Stimulated activated effector memory CD8-positive, alpha-beta T cell treated with anti-CD3 and anti-CD28 coated beads, Interleukin-12 subunit alpha, Interleukin-12 subunit beta, amount 100 ng/mL, for 72 hours (primary cell): Measurements from ENCODE around the gene SLC17A2.

Experiments used
- ATAC-seq: fragments of 150-1000 bp; cut with Tn5 transposase; 2 replicates; pipeline ENCODE4 v1.10.0; 2021
- DNase-seq, 2 donors: peaks; one replicate each; pipeline ENCODE4 v3.0.0; 2021 to 2022; ENCODE audit warnings: low spot score in 2 of 2
- H3K27ac Mint-ChIP-seq: one replicate; pipeline ENCODE4 v1.8.0; 2022; ENCODE audit warnings: mild to moderate bottlenecking, mixed read lengths
- H3K36me3 Mint-ChIP-seq: one replicate; pipeline ENCODE4 v1.8.0; 2022; ENCODE audit warnings: mild to moderate bottlenecking, mixed read lengths
- H3K4me1 Mint-ChIP-seq: one replicate; pipeline ENCODE4 v1.8.0; 2022; ENCODE audit warnings: mixed read lengths
- H3K4me3 Mint-ChIP-seq: one replicate; pipeline ENCODE4 v1.8.0; 2022; ENCODE audit warnings: mild to moderate bottlenecking, mixed read lengths
- H3K9me3 Mint-ChIP-seq: one replicate; pipeline ENCODE4 v1.8.0; 2022; ENCODE audit warnings: mixed read lengths

The SLC17A2 gene

DNA sequence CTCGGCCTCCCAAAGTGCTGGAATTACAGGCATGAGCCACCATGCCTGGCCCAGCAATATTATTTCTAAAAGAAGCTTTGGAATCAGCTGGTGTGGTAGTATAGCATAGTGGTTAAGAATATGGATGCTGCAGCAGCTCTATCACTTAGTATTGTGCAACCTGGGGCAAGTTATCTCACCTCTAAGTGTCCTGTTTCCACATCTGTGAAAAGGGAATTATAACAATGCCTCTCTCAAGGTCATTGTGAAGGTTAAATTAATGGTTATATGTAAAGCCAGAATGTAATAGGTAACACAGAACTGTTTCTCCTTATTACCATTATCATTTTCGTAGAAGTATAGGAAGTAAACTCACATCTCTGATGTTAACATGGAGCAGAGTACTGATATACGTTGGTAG, 14.2 kb downstream of the SLC17A2 start:
- no peaks in the 10 kb centered on the region for H3K9me3 Mint-ChIP-seq
- no peak overlapping the region for H3K4me3 Mint-ChIP-seq
- H3K4me1 Mint-ChIP-seq: peaks cover 21% of the 10 kb centered on the region
- H3K27ac Mint-ChIP-seq: no peak overlapping the region
- no peaks in the 10 kb centered on the region for H3K36me3 Mint-ChIP-seq
- no peak for DNase-seq
- no peak for ATAC-seq

GRCh38 chr6:25913741-25914140, 16.8 kb downstream of the SLC17A2 start:
- ATAC-seq (peak; percentile 60), DNase-seq (no peak)
- no peaks in the 10 kb centered on the region for H3K36me3 Mint-ChIP-seq
- H3K9me3 Mint-ChIP-seq: no peaks in the 10 kb centered on the region
- no peak overlapping the region for H3K4me3 Mint-ChIP-seq
- H3K27ac Mint-ChIP-seq: no peak overlapping the region
- H3K4me1 Mint-ChIP-seq: peaks cover 21% of the 10 kb centered on the region

DNA sequence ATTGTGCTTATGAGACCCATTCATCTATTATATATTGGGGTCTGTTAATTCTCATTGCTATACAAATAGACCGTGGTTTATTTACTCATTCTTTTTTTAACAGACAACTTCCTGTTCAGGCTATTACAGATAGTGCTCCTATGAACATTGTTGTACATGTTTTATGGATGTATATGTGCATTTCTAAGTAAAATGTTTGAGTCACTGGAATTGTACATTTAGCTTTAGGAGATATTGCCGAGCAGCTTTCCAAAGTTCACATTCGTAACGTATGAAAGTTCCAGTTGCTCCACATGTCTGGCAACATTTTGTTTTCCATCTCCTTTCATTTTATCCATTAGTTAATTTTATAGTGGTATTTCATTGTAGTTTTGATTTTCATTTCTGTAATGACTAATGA, 19.1 kb downstream of the SLC17A2 start:
- Mint-ChIP-seq H3K36me3 (no peaks in the 10 kb centered on the region), H3K4me1 (peaks cover 10% of the 10 kb centered on the region), H3K9me3 (no peaks in the 10 kb centered on the region), H3K4me3 (no peak overlapping the region), H3K27ac (no peak overlapping the region)
- no peak for DNase-seq
- ATAC-seq: no peak

DNA sequence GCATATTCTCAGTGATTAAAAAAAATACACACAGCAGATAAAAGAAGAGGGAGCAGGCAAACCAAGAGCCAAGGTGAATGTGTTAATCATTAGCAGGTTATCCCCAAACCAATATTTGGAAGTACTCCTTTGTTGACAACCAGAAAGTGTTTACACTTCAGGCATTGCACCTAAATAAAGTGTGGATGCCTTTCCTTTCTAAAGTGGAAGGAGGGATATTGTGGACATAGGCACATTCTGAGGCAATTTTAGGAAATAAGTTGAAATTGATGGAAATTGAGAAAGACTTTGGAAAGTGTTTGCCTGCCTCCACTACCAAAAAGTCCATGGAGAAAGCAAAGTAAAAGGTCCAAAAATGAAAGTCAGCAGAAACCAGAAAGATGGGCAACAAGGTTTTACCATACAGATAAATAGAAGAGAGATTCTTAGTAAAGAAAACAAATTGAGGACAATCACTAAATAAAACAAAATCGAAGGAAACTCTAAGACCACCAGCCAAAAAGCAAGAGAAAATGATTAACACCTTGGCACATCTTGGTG, 22.9 kb downstream of the SLC17A2 start:
- DNase-seq (no peak), ATAC-seq (no peak)

DNA sequence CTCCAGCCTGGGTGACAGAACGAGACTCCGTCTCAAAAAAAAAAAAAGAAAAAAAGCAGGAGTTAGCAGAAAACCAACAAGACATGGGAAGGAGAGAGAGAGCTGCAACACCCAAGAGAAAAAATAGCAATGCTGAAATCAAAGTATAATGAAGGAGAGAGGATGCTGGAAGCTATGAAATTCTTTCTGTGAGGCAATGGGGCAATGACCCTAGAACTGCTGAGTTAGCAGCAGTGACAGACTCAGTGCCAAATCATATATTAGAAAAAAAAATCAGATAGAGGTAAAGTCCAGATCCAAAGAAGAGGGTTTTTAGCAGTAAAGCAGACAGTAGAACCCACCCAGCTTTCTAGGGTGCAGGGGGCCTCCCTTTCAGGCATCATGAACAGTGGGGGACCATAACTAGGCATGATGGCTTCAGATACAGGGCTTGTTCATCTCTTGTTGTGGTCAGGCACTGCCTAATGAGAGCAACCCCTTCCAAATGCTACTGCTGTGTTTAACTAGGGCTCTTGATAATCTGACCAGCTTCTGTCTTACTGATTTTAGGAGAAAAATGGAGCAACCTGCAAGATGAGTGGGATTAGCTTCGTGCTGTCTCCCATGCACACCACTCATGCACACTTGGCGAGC, 26.9 kb downstream of the SLC17A2 start:
- Mint-ChIP-seq H3K4me1 (no peaks in the 10 kb centered on the region), H3K9me3 (no peaks in the 10 kb centered on the region), H3K36me3 (no peaks in the 10 kb centered on the region), H3K27ac (no peak overlapping the region), H3K4me3 (no peak overlapping the region)
- no peak for ATAC-seq
- no peak for DNase-seq

More for the DNA sequence above, 22.9 kb downstream of the SLC17A2 start:
- Mint-ChIP-seq H3K9me3 (no peaks in the 10 kb centered on the region), H3K4me1 (no peaks in the 10 kb centered on the region), H3K27ac (no peak overlapping the region), H3K4me3 (no peak overlapping the region), H3K36me3 (no peaks in the 10 kb centered on the region)

GRCh38 chr6:25902071-25902470, 28.4 kb downstream of the SLC17A2 start:
- DNase-seq: no peak
- ATAC-seq: no peak
- Mint-ChIP-seq H3K36me3 (no peaks in the 10 kb centered on the region), H3K4me1 (no peaks in the 10 kb centered on the region), H3K4me3 (no peak overlapping the region), H3K9me3 (no peaks in the 10 kb centered on the region), H3K27ac (no peak overlapping the region)

DNA sequence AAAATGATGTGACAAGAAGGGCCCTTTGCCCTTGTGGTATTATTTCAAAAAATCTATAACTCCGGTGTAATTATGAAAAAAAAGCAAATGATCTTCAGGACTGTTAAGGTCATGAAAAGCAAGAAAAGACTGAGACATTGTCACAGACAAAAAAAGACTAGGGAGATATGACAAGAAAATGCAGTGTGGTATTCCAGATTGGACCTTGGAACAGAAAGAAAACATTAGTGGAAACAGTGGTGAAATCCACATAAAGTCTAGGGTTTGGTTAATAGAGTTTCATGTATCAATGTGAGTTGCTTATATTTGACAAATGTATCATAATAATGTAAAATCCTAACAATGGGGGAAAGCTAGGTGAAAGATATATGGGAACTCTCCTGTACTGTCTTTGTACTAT, 29.6 kb downstream of the SLC17A2 start:
- no peak overlapping the region for H3K27ac Mint-ChIP-seq
- ATAC-seq: no peak

GRCh38 chr6:25899580-25900408, 30.7 kb downstream of the SLC17A2 start:
- H3K27ac Mint-ChIP-seq: no peak overlapping the region
- H3K9me3 Mint-ChIP-seq: no peaks in the 10 kb centered on the region
- H3K4me1 Mint-ChIP-seq: no peaks in the 10 kb centered on the region
- H3K36me3 Mint-ChIP-seq: no peaks in the 10 kb centered on the region
- no peak overlapping the region for H3K4me3 Mint-ChIP-seq
- no peak for ATAC-seq
- DNase-seq: no peak

More for the DNA sequence above, 29.6 kb downstream of the SLC17A2 start:
- DNase-seq: no peak
- Mint-ChIP-seq H3K4me1 (no peaks in the 10 kb centered on the region), H3K9me3 (no peaks in the 10 kb centered on the region), H3K4me3 (no peak overlapping the region), H3K36me3 (no peaks in the 10 kb centered on the region)

- Mint-ChIP-seq H3K4me3 (no peak overlapping the region), H3K27ac (no peak overlapping the region), H3K4me1 (no peaks in the 10 kb centered on the region), H3K9me3 (no peaks in the 10 kb centered on the region), H3K36me3 (no peaks in the 10 kb centered on the region)
- DNase-seq: no peak
- no peak for ATAC-seq
Measured at GRCh38 chr6:25899123-25899522, 31.4 kb downstream of the SLC17A2 start.

DNA sequence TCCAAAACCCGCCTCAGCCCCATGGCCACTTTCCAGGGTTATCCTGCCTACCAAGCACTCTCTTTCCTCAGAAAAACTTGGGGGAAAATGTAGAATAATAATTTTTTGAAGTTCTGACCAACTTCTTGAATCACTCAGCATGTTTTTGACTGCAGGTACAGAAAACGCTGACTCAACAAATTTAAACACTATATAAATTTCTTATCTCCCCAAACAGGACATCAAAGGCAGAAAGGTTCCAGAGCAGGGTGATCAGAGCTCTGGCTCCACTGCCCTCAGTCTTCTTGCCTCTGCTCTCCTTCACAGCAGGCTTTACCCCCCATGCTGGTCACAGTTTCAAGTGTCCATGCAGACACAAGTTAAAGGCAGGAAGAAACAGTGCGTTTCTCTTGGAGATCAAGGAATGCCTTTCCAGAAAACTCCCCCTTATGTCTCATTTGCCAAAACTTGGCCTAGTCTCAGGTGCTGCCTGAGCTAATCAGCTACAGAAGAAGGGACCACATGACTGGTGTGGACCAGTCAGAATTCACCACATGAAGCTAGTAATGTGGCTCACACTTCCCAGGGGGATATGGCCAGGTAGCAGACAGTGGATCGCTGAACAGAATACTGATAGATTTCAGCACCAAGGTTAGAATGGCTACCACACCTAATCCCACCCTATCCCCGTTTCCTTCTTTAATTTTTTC, 32.1 kb downstream of the SLC17A2 start:
- H3K36me3 Mint-ChIP-seq: no peaks in the 10 kb centered on the region
- no peaks in the 10 kb centered on the region for H3K4me1 Mint-ChIP-seq
- H3K27ac Mint-ChIP-seq: no peak overlapping the region
- H3K4me3 Mint-ChIP-seq: no peak overlapping the region
- no peaks in the 10 kb centered on the region for H3K9me3 Mint-ChIP-seq
- no peak for ATAC-seq
- DNase-seq: no peak

- H3K4me3 Mint-ChIP-seq: no peak overlapping the region
- no peaks in the 10 kb centered on the region for H3K36me3 Mint-ChIP-seq
- ATAC-seq (no peak), DNase-seq (no peak)
- no peaks in the 10 kb centered on the region for H3K9me3 Mint-ChIP-seq
- H3K4me1 Mint-ChIP-seq: no peaks in the 10 kb centered on the region
- no peak overlapping the region for H3K27ac Mint-ChIP-seq
Measured at GRCh38 chr6:25896252-25896651, 34.2 kb downstream of the SLC17A2 start.

- Mint-ChIP-seq H3K4me1 (no peaks in the 10 kb centered on the region), H3K27ac (no peak overlapping the region), H3K9me3 (no peaks in the 10 kb centered on the region), H3K36me3 (no peaks in the 10 kb centered on the region), H3K4me3 (no peak overlapping the region)
- DNase-seq (no peak), ATAC-seq (no peak)
Measured at GRCh38 chr6:25895771-25896170, 34.7 kb downstream of the SLC17A2 start.

DNA sequence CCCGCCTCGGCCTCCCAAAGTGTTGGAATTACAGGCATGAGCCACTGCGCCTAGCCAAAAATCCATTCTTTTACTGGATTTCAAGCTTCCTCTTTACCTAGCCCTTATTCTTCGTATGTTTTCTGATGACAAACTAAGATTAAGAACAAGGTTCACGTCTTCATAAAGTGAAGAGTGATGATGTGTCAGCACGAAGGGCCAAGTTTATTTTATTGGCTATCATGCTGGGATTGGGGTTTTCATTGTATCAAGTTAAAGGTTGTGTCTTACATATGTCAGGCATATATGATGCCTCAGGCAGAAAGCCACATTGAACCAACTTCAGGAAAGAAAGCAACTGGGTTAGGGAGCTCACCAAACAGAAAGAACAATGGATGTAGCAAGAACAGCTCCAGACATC, 36.7 kb downstream of the SLC17A2 start:
- Mint-ChIP-seq H3K36me3 (no peaks in the 10 kb centered on the region), H3K9me3 (no peaks in the 10 kb centered on the region), H3K4me1 (no peaks in the 10 kb centered on the region), H3K4me3 (no peak overlapping the region), H3K27ac (no peak overlapping the region)
- DNase-seq (no peak), ATAC-seq (no peak)

DNA sequence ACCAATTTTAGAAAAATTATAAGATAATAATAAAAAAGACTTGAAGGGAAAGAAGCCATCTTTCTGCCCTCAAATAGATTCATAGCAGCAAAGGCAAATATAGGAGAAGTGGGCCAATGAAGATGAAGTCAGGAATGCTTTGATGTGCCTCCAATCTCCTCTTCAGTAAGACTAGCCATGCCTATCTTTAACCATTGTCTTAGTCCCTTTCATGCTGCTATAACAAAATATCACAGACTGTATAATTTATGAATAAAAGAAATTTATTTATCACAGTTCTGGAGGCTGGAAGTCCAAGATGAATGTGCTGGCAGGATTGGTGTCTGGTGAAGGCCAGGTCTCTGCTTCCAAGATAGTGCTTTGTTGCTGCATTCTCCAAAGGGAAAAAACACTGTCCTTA, 37.6 kb downstream of the SLC17A2 start:
- H3K36me3 Mint-ChIP-seq: no peaks in the 10 kb centered on the region
- H3K4me3 Mint-ChIP-seq: no peak overlapping the region
- ATAC-seq (no peak), DNase-seq (no peak)
- H3K27ac Mint-ChIP-seq: no peak overlapping the region
- no peaks in the 10 kb centered on the region for H3K9me3 Mint-ChIP-seq
- H3K4me1 Mint-ChIP-seq: no peaks in the 10 kb centered on the region

- ATAC-seq (no peak), DNase-seq (no peak)
- Mint-ChIP-seq H3K4me1 (no peaks in the 10 kb centered on the region), H3K27ac (no peak overlapping the region), H3K4me3 (no peak overlapping the region), H3K36me3 (no peaks in the 10 kb centered on the region), H3K9me3 (no peaks in the 10 kb centered on the region)
Measured at GRCh38 chr6:25889877-25890853, 40.3 kb downstream of the SLC17A2 start.
